Myocyte (in vitro differentiated cells): ENCODE data around the gene PDE11A. TPM values are rescaled to one million over a fixed set of nuclear protein-coding genes. Genes with fewer than 3 reads are reported as not detected.
"Not testable (repeated sequence)": the region's sequence is repeated elsewhere in the genome, so short reads cannot be mapped to it uniquely, and the experiment has no call there.

Source experiments
- DNase-seq: peaks from one replicate; pipeline ENCODE4 v3.0.0-alpha.2; 2012; ENCODE audit warnings: low read depth
- polyA plus RNA-seq: library from polyadenylated mRNA; unstranded; fragments of >200 nt; gene quantifications from one replicate; pipeline ENCODE4 v1.2.1, GENCODE V29; 2012; ENCODE audit warnings: missing spikeins
- total RNA-seq: library from RNA; depleted of rRNA; stranded (reverse); fragments of >200 nt; gene quantifications from 2 replicates; pipeline ENCODE4 v1.2.3, GENCODE V29; 2014

Gene PDE11A
- total RNA-seq = 1.2 TPM in 2 replicates
- 0.97 TPM for polyA plus RNA-seq

- peak; percentile 81 for DNase-seq
Measured at GRCh38 chr2:178072383-178073301, at the start of gene PDE11A. Gene PDE11A, minus strand, starts transcription at chr2:178072777. Its CDS starts 340 bp downstream, at chr2:178072437.

- DNase-seq = peak; percentile 66
Measured at GRCh38 chr2:178119179-178119922, 46.8 kb upstream of the PDE11A start.

GRCh38 chr2:178117725-178118124 is 45.1 kb upstream of the PDE11A start:
- no peak for DNase-seq

- no peak for DNase-seq
Measured at GRCh38 chr2:178115271-178115670, 42.7 kb upstream of the PDE11A start.

GRCh38 chr2:178114462-178114861 is 41.9 kb upstream of the PDE11A start:
- no peak for DNase-seq

- peak; percentile 92 for DNase-seq
Measured at GRCh38 chr2:178112202-178113152, 39.9 kb upstream of the PDE11A start, which contains the start of gene RBM45. Gene RBM45, plus strand, starts transcription at chr2:178112437. Its CDS starts 110 bp downstream, at chr2:178112547.

- no peak for DNase-seq
Measured at GRCh38 chr2:178111743-178112142, 39.2 kb upstream of the PDE11A start.

- no peak for DNase-seq
Measured at GRCh38 chr2:178110681-178111080, 38.1 kb upstream of the PDE11A start.

- peak; percentile 57 for DNase-seq
Measured at GRCh38 chr2:178109813-178110212, 37.2 kb upstream of the PDE11A start.

- DNase-seq = no peak
Measured at GRCh38 chr2:178108176-178108575, 35.6 kb upstream of the PDE11A start.

- no peak for DNase-seq
Measured at GRCh38 chr2:178106053-178106452, 33.5 kb upstream of the PDE11A start.

- no peak for DNase-seq
Measured at GRCh38 chr2:178105566-178105965, 33.0 kb upstream of the PDE11A start.

- peak; percentile 5 for DNase-seq
Measured at GRCh38 chr2:178101321-178102079, 28.9 kb upstream of the PDE11A start.

GRCh38 chr2:178093471-178093870 is 20.9 kb upstream of the PDE11A start:
- no peak for DNase-seq

GRCh38 chr2:178088774-178089270 is 16.2 kb upstream of the PDE11A start:
- DNase-seq = no peak

GRCh38 chr2:178084273-178084672 is 11.7 kb upstream of the PDE11A start:
- DNase-seq = no peak

- DNase-seq = no peak
Measured at GRCh38 chr2:178082408-178083045, 9.9 kb upstream of the PDE11A start.

GRCh38 chr2:178079279-178079678 is 6.7 kb upstream of the PDE11A start:
- DNase-seq = not testable (repeated sequence)

GRCh38 chr2:178076130-178076529 is 3.6 kb upstream of the PDE11A start:
- no peak for DNase-seq

GRCh38 chr2:178075006-178075326 is 2.4 kb upstream of the PDE11A start:
- no peak for DNase-seq
